Sigmoid colon (tissue), 7 donors: ENCODE measurements around the gene PIK3R1. TPM values are rescaled to one million over a fixed set of nuclear protein-coding genes. Genes with fewer than 3 reads are reported as not detected.
A peak's percentile ranks its signal among the peaks of the same experiment; 100 is the strongest.

ENCODE experiments used
- DNase-seq: peaks from one replicate; pipeline ENCODE4 v3.0.0-alpha.2; 2019
- H3K27ac ChIP-seq, 4 donors: fragments of 200-600 bp; sonication (generic); one replicate each; pipeline ENCODE4 v1.5.1; 2016 to 2019; ENCODE audit warnings: mild to moderate bottlenecking in 1 of 4
- H3K27me3 ChIP-seq, 3 donors: fragments of 200-600 bp; sonication (generic); one replicate each; pipeline ENCODE4 v1.5.1; 2019; ENCODE audit warnings: mild to moderate bottlenecking in 1 of 3
- H3K36me3 ChIP-seq, 4 donors: fragments of 200-600 bp; sonication (generic); one replicate each; pipeline ENCODE4 v1.5.1; 2016 to 2019
- H3K4me1 ChIP-seq, 4 donors: fragments of 200-600 bp; sonication (generic); one replicate each; pipeline ENCODE4 v1.5.1; 2017 to 2019
- H3K4me3 ChIP-seq, 4 donors: fragments of 200-600 bp; sonication (generic); one replicate each; pipeline ENCODE4 v1.5.1; 2017 to 2019; ENCODE audit warnings: mild to moderate bottlenecking in 2 of 4, moderate library complexity in 1 of 4
- H3K9me3 ChIP-seq, 4 donors: fragments of 200-600 bp in 3 of 4; sonication (generic) in 3 of 4; one replicate each; pipeline versions ENCODE4 v1.5.1 to v1.6.1; 2013 to 2019
- EP300 ChIP-seq, 4 donors: sonication (generic); formaldehyde crosslinking; IDR thresholded peaks; one replicate each; pipeline ENCODE4 v1.6.1; 2017; ENCODE audit warnings: antibody characterized with exemption in 4 of 4
- POLR2A ChIP-seq, 2 donors: fragments of 450-650 bp; IDR thresholded peaks; one replicate each; pipeline ENCODE4 v1.6.1; 2016; ENCODE audit warnings: antibody characterized with exemption in 2 of 2, mild to moderate bottlenecking in 2 of 2, moderate library complexity in 2 of 2
- POLR2AphosphoS5 ChIP-seq, 4 donors: sonication (generic); formaldehyde crosslinking; IDR thresholded peaks; one replicate each; pipeline ENCODE4 v1.6.1; 2017; ENCODE audit warnings: antibody characterized with exemption in 4 of 4
- WGBS, 2 donors: extraction: QIAGEN DNeasy Blood & Tissue Kit; methylation state at CpG; one replicate each; pipeline ENCODE4 v1.1.7; 2013; 5-methylcytosine and 5-hydroxymethylcytosine counted together
- intact Hi-C: fragments of 100-400 bp; cut with DNase I; formaldehyde crosslinking; loops from one replicate; pipeline ENCODE4 v1.15.1; 2023
- polyA plus RNA-seq, 3 donors: library from polyadenylated mRNA; stranded (reverse); fragments of 200-250 nt; gene quantifications; one replicate each; pipeline ENCODE4 v1.2.3, GENCODE V29; 2013
- total RNA-seq, 4 donors: library from RNA; depleted of rRNA; stranded (reverse); fragments of >200 nt; gene quantifications; one replicate each; pipeline ENCODE4 v1.1.0, GENCODE V29; 2016
- TF ChIP-seq, protein P1 (sequence below), 4 experiments: fragments of 450-650 bp in 3 of 4; fragments of 200-600 bp in 1 of 4; IDR thresholded peaks; one replicate each; pipeline ENCODE4 v1.5.1; 2016 to 2019; ENCODE audit warnings: antibody characterized with exemption in 4 of 4, mild to moderate bottlenecking in 3 of 4, moderate library complexity in 2 of 4
- donor health status: healthy with polysubstance abuse.
- donor health status: Bipolar disorder and iron deficiency.
- donor health status: healthy.

Gene PIK3R1
- total and polyA plus RNA-seq, 7 donors: 9.2 to 227 (median 177) TPM

DNA sequence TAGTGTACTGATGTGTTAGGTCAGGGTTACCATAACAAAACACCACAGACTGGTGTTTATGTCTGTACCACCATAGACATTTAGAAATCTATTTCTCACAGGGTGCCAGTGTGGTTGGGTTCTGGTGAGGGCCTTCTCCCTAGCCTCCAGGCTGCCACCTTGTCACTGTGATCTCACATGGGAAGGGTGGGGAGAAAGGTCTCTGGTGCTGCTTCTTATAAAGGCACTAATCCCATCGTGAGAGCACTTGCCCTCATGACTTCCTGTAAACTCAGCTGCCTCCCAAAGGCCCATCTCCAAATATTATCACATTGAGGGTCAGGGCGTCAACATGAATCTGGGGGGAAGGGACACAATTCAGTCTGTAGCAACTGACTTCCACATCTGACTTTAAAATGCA, 49.8 kb downstream of the PIK3R1 start:
- intact Hi-C loops: loop anchor here (5.0 kb wide), 2 partner anchors 48 to 93 kb away; partner anchors contain the start of gene PIK3R1
- WGBS, 2 donors: 43 to 44% methylated on average over 2 of the region's 2 CpGs
- Histone ChIP-seq H3K9me3 (no peaks in the 10 kb centered on the region), H3K27ac (peak overlapping the region; percentile 75 to 89 (median 83)), H3K27me3 (no peaks in the 10 kb centered on the region), H3K4me1 (peaks cover 0 to 91% (median 88%) of the 10 kb centered on the region in 4 donors), H3K36me3 (peaks cover 0 to 7% (median 0%) of the 10 kb centered on the region in 4 donors), H3K4me3 (no peak overlapping the region)
- DNase-seq: peak; percentile 42
- TF ChIP-seq POLR2AphosphoS5 (IDR thresholded peaks at IDR 0.05) (peak in 2 of 4 donors; percentile 7 to 34), POLR2A (IDR thresholded peaks at IDR 0.05) (no peak)

DNA sequence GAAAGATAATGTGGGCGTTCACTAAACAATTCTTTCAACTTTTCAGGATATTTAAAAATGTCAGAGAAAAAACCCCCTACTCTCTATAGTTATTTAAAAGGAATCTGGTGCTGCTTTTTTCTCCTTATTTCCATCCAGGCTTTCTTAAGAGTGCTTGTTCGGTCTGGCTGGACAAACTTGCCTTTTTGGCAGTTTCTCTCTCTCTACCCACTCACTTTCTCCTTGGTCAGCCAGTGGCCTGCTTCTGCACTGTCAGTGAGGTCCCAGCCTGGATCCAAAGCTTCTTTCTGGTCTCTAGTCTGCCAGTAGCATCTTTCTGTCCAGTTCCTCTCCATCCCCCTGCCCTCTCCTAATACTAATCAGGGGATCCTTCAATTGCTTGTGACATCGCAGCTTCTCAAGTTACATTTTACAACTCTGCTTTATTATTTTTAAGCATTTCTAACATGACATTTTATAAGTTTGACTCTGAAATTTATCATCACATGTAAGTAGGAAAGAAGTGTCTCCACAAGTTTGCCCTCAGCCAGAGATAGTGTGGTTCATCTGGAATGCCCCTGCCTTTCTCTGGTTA, 50.4 kb downstream of the PIK3R1 start:
- H3K36me3 ChIP-seq: peaks cover 0 to 7% (median 0%) of the 10 kb centered on the region in 4 donors
- intact Hi-C loops: loop anchor here (5.0 kb wide), 2 partner anchors 49 to 94 kb away; partner anchors contain the start of gene PIK3R1
- DNase-seq: peak; percentile 60
- no peaks in the 10 kb centered on the region for H3K9me3 ChIP-seq
- TF ChIP-seq POLR2A (IDR thresholded peaks at IDR 0.05) (no peak), POLR2AphosphoS5 (IDR thresholded peaks at IDR 0.05) (peak in 1 of 4 donors; percentile 1), EP300 (IDR thresholded peaks at IDR 0.05) (no peak)
- TF ChIP-seq, protein P1, sequence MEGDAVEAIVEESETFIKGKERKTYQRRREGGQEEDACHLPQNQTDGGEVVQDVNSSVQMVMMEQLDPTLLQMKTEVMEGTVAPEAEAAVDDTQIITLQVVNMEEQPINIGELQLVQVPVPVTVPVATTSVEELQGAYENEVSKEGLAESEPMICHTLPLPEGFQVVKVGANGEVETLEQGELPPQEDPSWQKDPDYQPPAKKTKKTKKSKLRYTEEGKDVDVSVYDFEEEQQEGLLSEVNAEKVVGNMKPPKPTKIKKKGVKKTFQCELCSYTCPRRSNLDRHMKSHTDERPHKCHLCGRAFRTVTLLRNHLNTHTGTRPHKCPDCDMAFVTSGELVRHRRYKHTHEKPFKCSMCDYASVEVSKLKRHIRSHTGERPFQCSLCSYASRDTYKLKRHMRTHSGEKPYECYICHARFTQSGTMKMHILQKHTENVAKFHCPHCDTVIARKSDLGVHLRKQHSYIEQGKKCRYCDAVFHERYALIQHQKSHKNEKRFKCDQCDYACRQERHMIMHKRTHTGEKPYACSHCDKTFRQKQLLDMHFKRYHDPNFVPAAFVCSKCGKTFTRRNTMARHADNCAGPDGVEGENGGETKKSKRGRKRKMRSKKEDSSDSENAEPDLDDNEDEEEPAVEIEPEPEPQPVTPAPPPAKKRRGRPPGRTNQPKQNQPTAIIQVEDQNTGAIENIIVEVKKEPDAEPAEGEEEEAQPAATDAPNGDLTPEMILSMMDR (IDR thresholded peaks at IDR 0.05): no peak
- no peaks in the 10 kb centered on the region for H3K27me3 ChIP-seq
- no peak overlapping the region for H3K4me3 ChIP-seq
- peak overlapping the region; percentile 75 to 89 (median 83) for H3K27ac ChIP-seq
- 69 to 75% methylated on average over 3 of the region's 3 CpGs for WGBS, 2 donors
- peaks cover 0 to 91% (median 88%) of the 10 kb centered on the region in 4 donors for H3K4me1 ChIP-seq

DNA sequence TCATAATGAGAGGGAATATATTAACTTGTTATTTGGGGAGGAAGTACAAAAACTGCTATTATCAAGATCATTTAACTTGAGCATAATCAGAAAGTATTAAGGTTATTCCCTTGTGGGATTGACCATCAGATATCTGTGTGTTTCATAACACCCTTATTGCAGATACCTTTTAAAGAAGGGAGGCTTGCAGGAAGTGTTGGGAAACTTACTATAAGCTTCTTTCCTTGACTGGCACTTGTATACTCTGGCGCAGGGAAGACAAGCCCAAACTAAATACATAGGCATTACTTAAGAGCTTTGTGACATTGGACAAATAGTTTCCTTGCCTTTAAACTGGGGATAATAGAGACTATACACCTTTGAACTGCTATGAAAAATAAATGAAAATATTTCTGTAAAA, 50.9 kb downstream of the PIK3R1 start:
- peak overlapping the region; percentile 75 to 89 (median 83) for H3K27ac ChIP-seq
- TF ChIP-seq POLR2AphosphoS5 (IDR thresholded peaks at IDR 0.05) (no peak), POLR2A (IDR thresholded peaks at IDR 0.05) (no peak), EP300 (IDR thresholded peaks at IDR 0.05) (no peak)
- TF ChIP-seq, protein P1 (IDR thresholded peaks at IDR 0.05): no peak
- H3K4me3 ChIP-seq: peak overlapping the region in 2 of 4 donors; percentile 0 to 6
- no peaks in the 10 kb centered on the region for H3K27me3 ChIP-seq
- intact Hi-C loops: loop anchor here (5.0 kb wide), 2 partner anchors 49 to 94 kb away; partner anchors contain the start of gene PIK3R1
- H3K36me3 ChIP-seq: peaks cover 0 to 7% (median 0%) of the 10 kb centered on the region in 4 donors
- no peaks in the 10 kb centered on the region for H3K9me3 ChIP-seq
- H3K4me1 ChIP-seq: peaks cover 0 to 91% (median 88%) of the 10 kb centered on the region in 4 donors
- no peak for DNase-seq
- WGBS, 2 donors: 46 to 82% methylated on average over 1 of the region's 1 CpG

DNA sequence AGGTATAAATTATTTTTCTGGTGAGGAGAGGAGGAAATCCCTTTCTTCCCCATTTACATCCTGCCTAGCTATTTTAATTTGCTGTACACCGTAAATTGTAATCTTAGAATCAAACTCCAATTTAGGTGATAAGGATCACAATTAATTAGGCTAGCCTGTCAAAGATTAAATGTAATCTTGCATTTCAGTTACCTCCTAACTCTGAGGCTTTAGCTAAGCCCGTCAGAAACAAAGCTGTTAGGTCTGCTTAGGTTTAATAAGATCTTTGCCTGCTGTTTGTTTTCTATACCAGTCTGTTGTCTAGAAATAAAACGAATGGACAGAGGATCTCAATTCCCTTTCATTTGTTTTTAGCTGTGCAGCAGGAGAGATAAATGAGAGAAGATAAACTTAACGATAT, 51.5 kb downstream of the PIK3R1 start:
- no peak for DNase-seq
- Histone ChIP-seq H3K4me1 (peaks cover 0 to 91% (median 85%) of the 10 kb centered on the region in 4 donors), H3K27me3 (no peaks in the 10 kb centered on the region), H3K9me3 (no peaks in the 10 kb centered on the region), H3K36me3 (peaks cover 0 to 7% (median 0%) of the 10 kb centered on the region in 4 donors), H3K4me3 (peak overlapping the region in 3 of 4 donors; percentile 0 to 17 (median 6)), H3K27ac (peak overlapping the region; percentile 75 to 89 (median 83))
- 12 to 24% methylated on average over 4 of the region's 4 CpGs for WGBS, 2 donors
- TF ChIP-seq POLR2AphosphoS5 (IDR thresholded peaks at IDR 0.05) (no peak), POLR2A (IDR thresholded peaks at IDR 0.05) (no peak), EP300 (IDR thresholded peaks at IDR 0.05) (no peak)
- TF ChIP-seq, protein P1 (IDR thresholded peaks at IDR 0.05): no peak
- intact Hi-C loops: loop anchor here (5.0 kb wide), 2 partner anchors 50 to 95 kb away; partner anchors contain the start of gene PIK3R1

DNA sequence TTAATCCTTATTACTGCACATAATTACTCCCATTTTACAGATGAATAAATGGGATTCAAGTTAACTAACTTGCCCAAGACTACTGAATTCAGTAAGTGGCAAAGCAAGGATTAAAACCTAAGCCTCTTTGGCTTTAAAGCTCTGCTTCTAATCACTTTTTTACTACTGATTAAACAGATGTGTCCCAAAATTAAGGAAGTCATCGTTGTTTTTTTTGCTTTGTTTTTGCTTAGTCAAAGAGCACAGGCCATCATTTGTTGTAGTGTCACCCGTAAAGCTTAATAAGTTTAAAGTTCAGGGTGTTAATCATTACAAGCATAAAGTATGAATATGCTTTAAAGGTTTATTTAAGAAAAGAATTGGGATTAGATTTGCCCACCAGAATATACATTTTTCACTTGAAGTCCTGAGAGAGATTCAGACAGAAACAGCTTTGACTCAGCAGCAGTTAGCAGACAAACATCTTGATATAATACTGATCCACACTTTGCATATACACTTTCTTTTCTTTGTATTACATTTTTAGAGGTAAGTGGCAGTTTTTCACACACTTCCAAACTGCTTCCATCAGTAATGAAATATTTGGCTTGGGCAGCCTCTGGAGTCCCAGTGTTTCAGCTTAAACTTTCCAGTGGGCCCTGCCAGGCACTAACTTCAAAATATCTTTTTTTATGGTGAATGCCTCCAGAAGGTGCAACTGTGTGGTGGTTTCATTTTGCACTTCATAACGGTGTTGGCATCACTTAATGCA, 52.7 kb downstream of the PIK3R1 start:
- Histone ChIP-seq H3K36me3 (peaks cover 0 to 7% (median 0%) of the 10 kb centered on the region in 4 donors), H3K4me3 (no peak overlapping the region), H3K9me3 (no peaks in the 10 kb centered on the region), H3K4me1 (peaks cover 0 to 100% (median 94%) of the 10 kb centered on the region in 4 donors), H3K27me3 (no peaks in the 10 kb centered on the region), H3K27ac (peak overlapping the region; percentile 75 to 89 (median 83))
- 16 to 33% methylated on average over 3 of the region's 3 CpGs for WGBS, 2 donors
- intact Hi-C loops: loop anchor here (5.0 kb wide), 2 partner anchors 51 to 96 kb away; partner anchors contain the start of gene PIK3R1
- no peak for DNase-seq
- TF ChIP-seq EP300 (IDR thresholded peaks at IDR 0.05): no peak
- TF ChIP-seq POLR2A (IDR thresholded peaks at IDR 0.05): no peak
